SK-N-SH treated with all-trans-retinoic acid at 6 μM for 48 hours (cell line): ENCODE results near the gene IQSEC1.

Experiments
- CREB5 ChIP-seq: fragments of 250-450 bp; sonication (Bioruptor Pico); IDR thresholded peaks from 2 replicates; pipeline ENCODE4 v1.5.1; 2020; ENCODE audit warnings: low read depth, mild to moderate bottlenecking, moderate library complexity
- GLIS3 ChIP-seq: fragments of 250-450 bp; sonication (Bioruptor Pico); IDR thresholded peaks from 2 replicates; pipeline ENCODE4 v1.5.0; 2020; ENCODE audit warnings: mild to moderate bottlenecking, moderate library complexity
- ISL1 ChIP-seq: fragments of 250-450 bp; sonication (Bioruptor Pico); IDR thresholded peaks from 2 replicates; pipeline ENCODE4 v2.1.2; 2022; ENCODE audit warnings: mild to moderate bottlenecking, moderate library complexity
- PATZ1 ChIP-seq: fragments of 250-450 bp; sonication (Bioruptor Pico); IDR thresholded peaks from 2 replicates; pipeline ENCODE4 v1.8.0; 2020; ENCODE audit warnings: mild to moderate bottlenecking, moderate library complexity, borderline replicate concordance
- ZC3H10 ChIP-seq: fragments of 250-450 bp; sonication (Bioruptor Pico); IDR thresholded peaks from 2 replicates; pipeline ENCODE4 v1.5.1; 2021; ENCODE audit warnings: mild to moderate bottlenecking, moderate library complexity
- ZFP30 ChIP-seq: fragments of 450-650 bp; formaldehyde crosslinking; IDR thresholded peaks from 2 replicates; pipeline ENCODE4 v1.5.0; 2022; ENCODE audit warnings: mild to moderate bottlenecking, moderate library complexity
- ZNF565 ChIP-seq: fragments of 450-650 bp; formaldehyde crosslinking; conservative IDR thresholded peaks from 2 replicates; pipeline ENCODE4 v1.5.0; 2020; ENCODE audit warnings: low read depth, mild to moderate bottlenecking, moderate library complexity

- TF ChIP-seq PATZ1 (CRISPR knock-in tag) (no peak), ZFP30 (no peak), CREB5 (CRISPR knock-in tag) (no peak), ZC3H10 (CRISPR knock-in tag) (no peak), ZNF565 (CRISPR knock-in tag) (no peak), ISL1 (no peak), GLIS3 (CRISPR knock-in tag) (no peak)
These were observed 124.9 kb downstream of the IQSEC1 start for GRCh38 chr3:12948371-12948770.
